Esophagus squamous epithelium (tissue), 4 donors: ENCODE data around the gene PLXNC1.

Experiments
- CTCF ChIP-seq, 6 experiments: fragments of 450-650 bp in 4 of 6; fragments of 200-600 bp in 2 of 6; sonication (generic) in 2 of 6; IDR thresholded peaks; one replicate each; pipeline ENCODE4 v1.5.1; 2016 to 2019; ENCODE audit warnings: antibody characterized with exemption in 6 of 6, mild to moderate bottlenecking in 4 of 6, moderate library complexity in 4 of 6
- POLR2A ChIP-seq, 4 donors: fragments of 450-650 bp; IDR thresholded peaks; one replicate each; pipeline ENCODE4 v1.6.1; 2017; ENCODE audit warnings: antibody characterized with exemption in 4 of 4, mild to moderate bottlenecking in 4 of 4, moderate library complexity in 3 of 4

- no peak for TF ChIP-seq CTCF (IDR thresholded peaks at IDR 0.05)
- TF ChIP-seq POLR2A (IDR thresholded peaks at IDR 0.05) = no peak
These were observed 47.1 kb downstream of the PLXNC1 start for GRCh38 chr12:94195483-94195882.
